Stimulated activated naive CD4-positive, alpha-beta T cell (primary cell): ENCODE measurements around the gene SIRPB2.

ENCODE experiments used
- DNase-seq, 6 experiments: peaks; one replicate each; lab custom pipeline; 2025; lab: John Stamatoyannopoulos, UW

The SIRPB2 gene

GRCh38 chr20:1491281-1491840, at the start of gene SIRPB2:
Gene SIRPB2 (minus strand): TSS chr20:1491420. CDS start chr20:1491359, 61 bp downstream.
- DNase-seq = no peak

GRCh38 chr20:1539816-1540419, 48.7 kb upstream of the SIRPB2 start:
- no peak for DNase-seq

GRCh38 chr20:1538655-1539054, 47.4 kb upstream of the SIRPB2 start:
- DNase-seq = no peak

- no peak for DNase-seq
These were observed 46.5 kb upstream of the SIRPB2 start for GRCh38 chr20:1537731-1538058.

- no peak for DNase-seq
These were observed 45.9 kb upstream of the SIRPB2 start for GRCh38 chr20:1536893-1537730.

- no peak for DNase-seq
These were observed 44.4 kb upstream of the SIRPB2 start for GRCh38 chr20:1535420-1536175.

GRCh38 chr20:1534526-1534925, 43.3 kb upstream of the SIRPB2 start:
- no peak for DNase-seq

GRCh38 chr20:1533059-1533458, 41.8 kb upstream of the SIRPB2 start:
- DNase-seq = peak in 2 of 6 experiments; percentile 7 to 17

GRCh38 chr20:1528811-1529210, 37.6 kb upstream of the SIRPB2 start:
- no peak for DNase-seq

- no peak for DNase-seq
These were observed 36.7 kb upstream of the SIRPB2 start for GRCh38 chr20:1527923-1528322.

GRCh38 chr20:1526896-1527295, 35.7 kb upstream of the SIRPB2 start:
- no peak for DNase-seq

GRCh38 chr20:1526310-1526709, 35.1 kb upstream of the SIRPB2 start:
- DNase-seq = no peak

- no peak for DNase-seq
These were observed 32.8 kb upstream of the SIRPB2 start for GRCh38 chr20:1524004-1524403.

GRCh38 chr20:1517010-1517409, 25.8 kb upstream of the SIRPB2 start:
- DNase-seq = no peak

GRCh38 chr20:1513801-1514200, 22.6 kb upstream of the SIRPB2 start:
- no peak for DNase-seq

GRCh38 chr20:1509237-1509636, 18.0 kb upstream of the SIRPB2 start:
- peak in 5 of 6 experiments; percentile 1 to 31 (median 9) for DNase-seq

GRCh38 chr20:1508574-1508973, 17.4 kb upstream of the SIRPB2 start:
- DNase-seq = no peak

- no peak for DNase-seq
These were observed 16.1 kb upstream of the SIRPB2 start for GRCh38 chr20:1507276-1507675.

GRCh38 chr20:1505871-1506270, 14.7 kb upstream of the SIRPB2 start:
- no peak for DNase-seq

GRCh38 chr20:1505361-1505760, 14.1 kb upstream of the SIRPB2 start:
- no peak for DNase-seq

- DNase-seq = peak; percentile 51 to 82 (median 70)
These were observed 12.5 kb upstream of the SIRPB2 start for GRCh38 chr20:1503564-1504227.

GRCh38 chr20:1500496-1500895, 9.3 kb upstream of the SIRPB2 start:
- DNase-seq = no peak
